HL-60 (cell line): Measurements from ENCODE around the gene SLC25A12.

ENCODE experiments used
- DNase-seq, 2 experiments: peaks; one replicate each; pipeline ENCODE4 v3.0.0-alpha.2; 2010 to 2020; ENCODE audit warnings: low read depth in 1 of 2, low spot score in 1 of 2
- H3K27ac ChIP-seq: fragments of 250-450 bp; sonication (Bioruptor Pico); replicated peaks from 2 replicates; pipeline ENCODE4 v1.5.1; 2020; ENCODE audit warnings: mild to moderate bottlenecking, moderate library complexity
- H3K27me3 ChIP-seq: fragments of 250-450 bp; sonication (Bioruptor Pico); 2 replicates; pipeline ENCODE4 v1.5.1; 2021; ENCODE audit warnings: mild to moderate bottlenecking, moderate library complexity; ENCODE audit not compliant: insufficient read depth, poor library complexity, severe bottlenecking
- H3K4me3 ChIP-seq: replicated peaks from 2 replicates; pipeline ENCODE4 v1.5.1; 2011; ENCODE audit warnings: mild to moderate bottlenecking, control low read depth, low read length; ENCODE audit not compliant: insufficient read depth
- GABPA ChIP-seq: IDR thresholded peaks from 2 replicates; pipeline ENCODE4 v1.6.1; 2012; ENCODE audit warnings: low read depth
- POLR2AphosphoS5 ChIP-seq: IDR thresholded peaks from 2 replicates; pipeline ENCODE4 v1.6.1; 2012; ENCODE audit warnings: low read depth
- SPI1 ChIP-seq: IDR thresholded peaks from 2 replicates; pipeline ENCODE4 v1.6.1; 2012; ENCODE audit warnings: low read depth, mild to moderate bottlenecking, borderline replicate concordance
- TF ChIP-seq, protein P1 (sequence below): IDR thresholded peaks from one replicate; pipeline ENCODE4 v1.5.1; 2011; ENCODE audit warnings: low read length, control low read depth, inconsistent platforms; ENCODE audit not compliant: insufficient read depth
- TF ChIP-seq, protein P2 (sequence below): IDR thresholded peaks from 2 replicates; pipeline ENCODE4 v1.6.1; 2012; ENCODE audit warnings: low read depth; ENCODE audit not compliant: insufficient replicate concordance

The SLC25A12 gene

DNA sequence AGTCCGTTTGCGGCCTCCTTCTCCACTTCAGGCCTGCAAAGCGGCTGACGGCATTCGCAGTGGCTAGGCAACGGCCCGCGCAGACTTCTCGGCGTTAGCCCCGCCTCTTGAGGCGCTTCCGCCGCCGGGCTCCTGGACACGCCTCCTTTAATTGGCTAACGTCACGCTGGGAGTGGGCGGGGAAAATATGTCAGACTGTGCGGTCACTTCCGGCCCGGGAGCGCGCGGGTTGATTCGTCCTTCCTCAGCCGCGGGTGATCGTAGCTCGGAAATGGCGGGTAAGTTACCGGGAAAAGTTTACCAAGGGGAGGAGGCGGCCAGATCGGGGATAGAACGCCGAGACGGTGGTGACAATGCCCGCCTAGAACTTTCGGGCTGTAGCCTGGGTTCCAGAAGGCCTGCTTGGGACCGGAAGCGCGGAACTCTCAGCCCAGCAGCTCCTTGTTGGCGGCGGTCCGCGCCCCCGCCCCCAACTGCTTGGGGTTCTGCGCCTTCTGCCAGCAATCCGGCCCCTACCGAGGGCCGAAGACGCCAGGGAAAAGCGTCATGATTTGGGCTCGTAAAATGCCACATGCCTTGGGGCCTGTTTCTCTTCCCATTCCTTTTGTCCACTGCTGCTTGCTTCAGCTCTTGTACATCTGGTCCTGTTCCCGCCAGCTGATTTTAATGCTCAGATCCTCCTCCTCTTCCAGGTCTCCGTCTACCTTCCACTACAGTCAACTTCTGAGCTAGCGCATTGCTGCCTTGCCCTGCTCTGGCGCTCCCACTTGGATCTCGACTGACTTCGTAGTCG, 28.4 kb upstream of the SLC25A12 start, which contains the start of gene HAT1:
Gene HAT1, plus strand, starts transcription at position 232 of the 793 bp plus-strand sequence. Its CDS starts 40 bp downstream, at position 272.
- no peaks in the 10 kb centered on the region for H3K27me3 ChIP-seq
- peak within 1 kb of the TSS; percentile 96 for H3K27ac ChIP-seq
- DNase-seq = peak; percentile 94 to 97
- TF ChIP-seq, protein P1, sequence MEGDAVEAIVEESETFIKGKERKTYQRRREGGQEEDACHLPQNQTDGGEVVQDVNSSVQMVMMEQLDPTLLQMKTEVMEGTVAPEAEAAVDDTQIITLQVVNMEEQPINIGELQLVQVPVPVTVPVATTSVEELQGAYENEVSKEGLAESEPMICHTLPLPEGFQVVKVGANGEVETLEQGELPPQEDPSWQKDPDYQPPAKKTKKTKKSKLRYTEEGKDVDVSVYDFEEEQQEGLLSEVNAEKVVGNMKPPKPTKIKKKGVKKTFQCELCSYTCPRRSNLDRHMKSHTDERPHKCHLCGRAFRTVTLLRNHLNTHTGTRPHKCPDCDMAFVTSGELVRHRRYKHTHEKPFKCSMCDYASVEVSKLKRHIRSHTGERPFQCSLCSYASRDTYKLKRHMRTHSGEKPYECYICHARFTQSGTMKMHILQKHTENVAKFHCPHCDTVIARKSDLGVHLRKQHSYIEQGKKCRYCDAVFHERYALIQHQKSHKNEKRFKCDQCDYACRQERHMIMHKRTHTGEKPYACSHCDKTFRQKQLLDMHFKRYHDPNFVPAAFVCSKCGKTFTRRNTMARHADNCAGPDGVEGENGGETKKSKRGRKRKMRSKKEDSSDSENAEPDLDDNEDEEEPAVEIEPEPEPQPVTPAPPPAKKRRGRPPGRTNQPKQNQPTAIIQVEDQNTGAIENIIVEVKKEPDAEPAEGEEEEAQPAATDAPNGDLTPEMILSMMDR = no peak
- TF ChIP-seq, protein P2, sequence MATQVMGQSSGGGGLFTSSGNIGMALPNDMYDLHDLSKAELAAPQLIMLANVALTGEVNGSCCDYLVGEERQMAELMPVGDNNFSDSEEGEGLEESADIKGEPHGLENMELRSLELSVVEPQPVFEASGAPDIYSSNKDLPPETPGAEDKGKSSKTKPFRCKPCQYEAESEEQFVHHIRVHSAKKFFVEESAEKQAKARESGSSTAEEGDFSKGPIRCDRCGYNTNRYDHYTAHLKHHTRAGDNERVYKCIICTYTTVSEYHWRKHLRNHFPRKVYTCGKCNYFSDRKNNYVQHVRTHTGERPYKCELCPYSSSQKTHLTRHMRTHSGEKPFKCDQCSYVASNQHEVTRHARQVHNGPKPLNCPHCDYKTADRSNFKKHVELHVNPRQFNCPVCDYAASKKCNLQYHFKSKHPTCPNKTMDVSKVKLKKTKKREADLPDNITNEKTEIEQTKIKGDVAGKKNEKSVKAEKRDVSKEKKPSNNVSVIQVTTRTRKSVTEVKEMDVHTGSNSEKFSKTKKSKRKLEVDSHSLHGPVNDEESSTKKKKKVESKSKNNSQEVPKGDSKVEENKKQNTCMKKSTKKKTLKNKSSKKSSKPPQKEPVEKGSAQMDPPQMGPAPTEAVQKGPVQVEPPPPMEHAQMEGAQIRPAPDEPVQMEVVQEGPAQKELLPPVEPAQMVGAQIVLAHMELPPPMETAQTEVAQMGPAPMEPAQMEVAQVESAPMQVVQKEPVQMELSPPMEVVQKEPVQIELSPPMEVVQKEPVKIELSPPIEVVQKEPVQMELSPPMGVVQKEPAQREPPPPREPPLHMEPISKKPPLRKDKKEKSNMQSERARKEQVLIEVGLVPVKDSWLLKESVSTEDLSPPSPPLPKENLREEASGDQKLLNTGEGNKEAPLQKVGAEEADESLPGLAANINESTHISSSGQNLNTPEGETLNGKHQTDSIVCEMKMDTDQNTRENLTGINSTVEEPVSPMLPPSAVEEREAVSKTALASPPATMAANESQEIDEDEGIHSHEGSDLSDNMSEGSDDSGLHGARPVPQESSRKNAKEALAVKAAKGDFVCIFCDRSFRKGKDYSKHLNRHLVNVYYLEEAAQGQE = peak; percentile 20
- TF ChIP-seq GABPA (peak; percentile 84), POLR2AphosphoS5 (peak; percentile 58)
- H3K4me3 ChIP-seq = peak within 1 kb of the TSS; percentile 80

DNA sequence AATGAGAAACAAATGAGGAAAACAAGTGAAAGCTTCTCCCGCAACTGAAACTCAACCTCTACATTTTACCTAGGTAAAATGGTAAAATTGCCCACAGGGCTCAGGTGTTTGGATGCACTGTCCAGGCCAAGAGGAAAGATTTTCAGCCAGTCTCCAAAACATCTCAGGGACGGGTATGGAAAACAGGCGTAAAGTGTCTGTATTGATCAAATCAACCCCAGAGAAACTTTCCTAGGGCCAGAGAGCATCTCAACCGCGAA, 27.9 kb upstream of the SLC25A12 start:
- TF ChIP-seq, protein P2 = no peak
- no peak for TF ChIP-seq GABPA
- TF ChIP-seq, protein P1 = no peak
- no peak for TF ChIP-seq POLR2AphosphoS5
- TF ChIP-seq SPI1 = no peak
- Histone ChIP-seq H3K4me3 (peak overlapping the region; percentile 32), H3K27me3 (no peaks in the 10 kb centered on the region), H3K27ac (peak overlapping the region; percentile 96)
- no peak for DNase-seq

DNA sequence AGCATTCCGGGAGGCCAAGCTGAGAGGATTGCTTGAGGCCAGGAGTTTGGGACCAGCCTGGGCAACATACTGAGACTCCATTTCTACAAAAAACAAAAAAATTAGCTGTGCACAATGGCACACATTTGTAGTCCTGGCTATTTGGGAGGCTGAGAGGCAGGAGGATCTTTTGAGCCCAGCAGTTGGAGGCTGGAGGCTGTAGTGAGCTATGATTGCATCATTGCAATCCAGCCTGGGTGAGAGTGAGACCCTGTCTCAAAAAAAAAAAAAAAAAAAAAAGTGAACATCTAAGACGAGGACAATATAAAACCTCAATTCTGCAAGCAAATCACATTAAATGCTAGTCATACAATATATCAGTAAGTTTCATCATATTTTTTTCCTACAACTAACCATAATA, 25.4 kb upstream of the SLC25A12 start:
- Histone ChIP-seq H3K27ac (no peak overlapping the region), H3K4me3 (no peak overlapping the region), H3K27me3 (no peaks in the 10 kb centered on the region)
- TF ChIP-seq SPI1 (no peak), POLR2AphosphoS5 (no peak)
- TF ChIP-seq, protein P2 = no peak
- TF ChIP-seq, protein P1 = no peak
- no peak for DNase-seq
